ENCODE results near the gene PLXND1.

DNA sequence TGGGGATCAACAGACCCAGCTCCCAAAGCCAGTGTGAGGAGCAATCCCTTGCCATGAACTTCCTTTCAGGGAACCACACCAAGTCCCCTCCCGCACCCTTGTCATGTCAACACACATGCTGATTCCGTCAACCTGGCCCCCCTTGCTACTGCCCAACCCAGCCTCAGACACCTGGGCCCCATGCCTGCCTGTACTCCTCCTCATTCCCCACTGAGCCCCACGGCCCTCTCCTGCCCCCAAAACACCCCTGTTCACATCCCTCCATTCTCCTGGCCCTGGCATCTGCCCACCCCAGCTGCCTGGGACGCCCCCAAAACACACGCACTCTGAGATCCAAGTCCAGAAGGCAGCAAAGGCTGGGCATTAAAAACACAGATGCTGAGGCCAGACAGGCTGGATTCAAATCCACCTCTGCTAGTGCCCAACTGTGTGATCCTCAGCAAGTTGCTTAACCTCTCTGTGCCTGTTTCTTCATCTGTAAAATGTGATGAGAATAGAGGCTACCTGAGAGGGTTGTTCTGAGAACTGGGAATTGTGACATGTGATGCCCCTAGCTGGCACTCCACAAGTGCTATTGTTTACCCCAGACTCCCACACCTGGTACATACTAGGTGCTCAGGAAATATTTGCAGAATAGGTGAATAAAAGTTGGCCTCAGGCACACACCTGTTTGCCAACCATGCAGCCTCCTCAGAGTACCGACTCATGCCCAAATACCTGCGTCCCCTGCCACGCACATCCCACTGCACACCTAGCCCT, 2.3 kb downstream of the PLXND1 start:
- TF ChIP-seq, protein P1, sequence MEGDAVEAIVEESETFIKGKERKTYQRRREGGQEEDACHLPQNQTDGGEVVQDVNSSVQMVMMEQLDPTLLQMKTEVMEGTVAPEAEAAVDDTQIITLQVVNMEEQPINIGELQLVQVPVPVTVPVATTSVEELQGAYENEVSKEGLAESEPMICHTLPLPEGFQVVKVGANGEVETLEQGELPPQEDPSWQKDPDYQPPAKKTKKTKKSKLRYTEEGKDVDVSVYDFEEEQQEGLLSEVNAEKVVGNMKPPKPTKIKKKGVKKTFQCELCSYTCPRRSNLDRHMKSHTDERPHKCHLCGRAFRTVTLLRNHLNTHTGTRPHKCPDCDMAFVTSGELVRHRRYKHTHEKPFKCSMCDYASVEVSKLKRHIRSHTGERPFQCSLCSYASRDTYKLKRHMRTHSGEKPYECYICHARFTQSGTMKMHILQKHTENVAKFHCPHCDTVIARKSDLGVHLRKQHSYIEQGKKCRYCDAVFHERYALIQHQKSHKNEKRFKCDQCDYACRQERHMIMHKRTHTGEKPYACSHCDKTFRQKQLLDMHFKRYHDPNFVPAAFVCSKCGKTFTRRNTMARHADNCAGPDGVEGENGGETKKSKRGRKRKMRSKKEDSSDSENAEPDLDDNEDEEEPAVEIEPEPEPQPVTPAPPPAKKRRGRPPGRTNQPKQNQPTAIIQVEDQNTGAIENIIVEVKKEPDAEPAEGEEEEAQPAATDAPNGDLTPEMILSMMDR (IDR thresholded peaks at IDR 0.05; ENCODE audit: low read depth, low read length) = no peak
- no peak for TF ChIP-seq EZH2phosphoT487 (IDR thresholded peaks at IDR 0.05; ENCODE audit: low read depth)
